Naive thymus-derived CD4-positive, alpha-beta T cell (primary cell): ENCODE results near the gene GIMAP6. TPM values are rescaled to one million over a fixed set of nuclear protein-coding genes. Genes with fewer than 3 reads are reported as not detected.

Experiments used
- ATAC-seq: fragments of 150-1000 bp; cut with Tn5 transposase; 2 replicates; pipeline ENCODE4 v1.10.0; 2021; ENCODE audit warnings: mild to moderate bottlenecking, moderate library complexity
- CTCF ChIA-PET: fragments of 350-600 bp; sonication (Branson Sonifier 250); formaldehyde crosslinking; loops from one replicate; lab custom pipeline; 2021; ENCODE audit warnings: antibody characterized with exemption; lab: Charles Lee
- POLR2A ChIA-PET: fragments of 350-600 bp; sonication (Branson Sonifier 250); formaldehyde crosslinking; loops from one replicate; lab custom pipeline; 2021; ENCODE audit warnings: antibody characterized with exemption, inconsistent platforms; lab: Charles Lee
- DNase-seq, 9 donors: peaks; one replicate each; pipeline versions ENCODE4 v3.0.0 to v3.0.0-alpha.2; 2020 to 2022; ENCODE audit warnings: mixed read lengths in 1 of 9
- H3K27ac ChIP-seq: one replicate; pipeline ENCODE4 v1.7.0; 2013; ENCODE audit warnings: mild to moderate bottlenecking, low read depth, low read length, moderate library complexity
- H3K27me3 ChIP-seq, 2 donors: one replicate each; pipeline ENCODE4 v1.7.0; 2013; ENCODE audit warnings: low read length in 2 of 2, mild to moderate bottlenecking in 2 of 2, moderate library complexity in 2 of 2; ENCODE audit not compliant: control insufficient read depth in 2 of 2, insufficient read depth in 2 of 2
- H3K36me3 ChIP-seq, 3 experiments: 1 replicate in 2 of 3; 2 replicates in 1 of 3; pipeline ENCODE4 v1.7.0; 2013; ENCODE audit warnings: low read length in 3 of 3, mild to moderate bottlenecking in 3 of 3, moderate library complexity in 1 of 3; ENCODE audit not compliant: insufficient read depth in 3 of 3, control insufficient read depth in 2 of 3
- H3K4me1 ChIP-seq, 2 donors: one replicate each; pipeline ENCODE4 v1.7.0; 2013; ENCODE audit warnings: low read length in 2 of 2, mild to moderate bottlenecking in 2 of 2, moderate library complexity in 1 of 2; ENCODE audit not compliant: control insufficient read depth in 2 of 2, insufficient read depth in 2 of 2
- H3K4me3 ChIP-seq: 2 replicates; pipeline ENCODE4 v1.7.0; 2013; ENCODE audit warnings: mild to moderate bottlenecking, low read length
- H3K9me3 ChIP-seq, 3 experiments: 1 replicate in 2 of 3; 2 replicates in 1 of 3; pipeline ENCODE4 v1.7.0; 2013; ENCODE audit warnings: low read length in 3 of 3; ENCODE audit not compliant: control insufficient read depth in 2 of 3
- H3K27ac Mint-ChIP-seq, 9 donors: one replicate each; pipeline ENCODE4 v1.8.0; 2020 to 2022; ENCODE audit warnings: mixed read lengths in 9 of 9, mild to moderate bottlenecking in 8 of 9, moderate library complexity in 5 of 9, inconsistent platforms in 2 of 9
- H3K27me3 Mint-ChIP-seq, 5 donors: one replicate each; pipeline ENCODE4 v1.8.0; 2021 to 2022; ENCODE audit warnings: mixed read lengths in 5 of 5, mild to moderate bottlenecking in 1 of 5
- H3K36me3 Mint-ChIP-seq, 5 donors: one replicate each; pipeline ENCODE4 v1.8.0; 2020 to 2022; ENCODE audit warnings: mixed read lengths in 5 of 5, mild to moderate bottlenecking in 3 of 5, inconsistent platforms in 1 of 5
- H3K4me1 Mint-ChIP-seq, 7 donors: one replicate each; pipeline ENCODE4 v1.8.0; 2020 to 2022; ENCODE audit warnings: mixed read lengths in 7 of 7, mild to moderate bottlenecking in 3 of 7, inconsistent platforms in 1 of 7
- H3K4me3 Mint-ChIP-seq, 10 donors: one replicate each; pipeline ENCODE4 v1.8.0; 2020 to 2022; ENCODE audit warnings: mild to moderate bottlenecking in 10 of 10, mixed read lengths in 10 of 10, moderate library complexity in 6 of 10, inconsistent platforms in 2 of 10
- H3K9me3 Mint-ChIP-seq, 11 donors: one replicate each; pipeline ENCODE4 v1.8.0; 2020 to 2022; ENCODE audit warnings: mixed read lengths in 11 of 11, mild to moderate bottlenecking in 4 of 11, inconsistent platforms in 1 of 11, moderate library complexity in 1 of 11
- intact Hi-C, 2 donors: fragments of 100-400 bp; cut with micrococcal nuclease; formaldehyde crosslinking; loops; one replicate each; pipeline ENCODE4 v1.15.1; 2023
- polyA plus RNA-seq, 2 donors: library from polyadenylated mRNA; unstranded; fragments of 300-500 nt; fragmentation: Illumina TruSeq; gene quantifications; one replicate each; pipeline ENCODE4 v1.2.3, GENCODE V29; 2021
- total RNA-seq, 6 experiments: library from RNA in 5 of 6; stranded (reverse) in 5 of 6; gene quantifications; 1 replicate in 5 of 6; 2 replicates in 1 of 6; pipeline ENCODE4 v1.2.3 and lab custom pipeline; 2021 to 2026

GIMAP6 gene
- total and polyA plus RNA-seq, 7 experiments from 2014 or later = 40.3 to 188 (median 152) TPM

GRCh38 chr7:150657526-150657925 is 25.3 kb upstream of the GIMAP6 start:
- no peaks in the 10 kb centered on the region for H3K27me3 Mint-ChIP-seq
- Histone ChIP-seq H3K9me3 (peaks cover 0 to 12% (median 9%) of the 10 kb centered on the region in 3 experiments), H3K4me1 (peaks cover 16 to 17% of the 10 kb centered on the region in 2 donors), H3K27me3 (no peaks in the 10 kb centered on the region), H3K4me3 (no peak overlapping the region), H3K36me3 (no peaks in the 10 kb centered on the region), H3K27ac (no peak overlapping the region)
- peaks cover 22 to 57% (median 42%) of the 10 kb centered on the region in 7 donors for H3K4me1 Mint-ChIP-seq
- POLR2A ChIA-PET = interaction anchor here (0.6 to 2.8 kb wide), 12 partner anchors 9 to 143 kb away, joined by 3 to 17 read pairs (median 4); partner anchors contain the start of genes GIMAP1 and GIMAP7
- peaks cover 0 to 82% (median 26%) of the 10 kb centered on the region in 11 donors for H3K9me3 Mint-ChIP-seq
- no peak overlapping the region for H3K4me3 Mint-ChIP-seq
- peak overlapping the region in 3 of 9 donors; percentile 6 to 78 (median 20) for H3K27ac Mint-ChIP-seq
- CTCF ChIA-PET = no interaction called here
- intact Hi-C loops = no loop called here
- no peak for DNase-seq
- peaks cover 18 to 72% (median 31%) of the 10 kb centered on the region in 5 donors for H3K36me3 Mint-ChIP-seq
- no peak for ATAC-seq

GRCh38 chr7:150656047-150656446 is 23.9 kb upstream of the GIMAP6 start:
- Histone ChIP-seq H3K9me3 (peaks cover 0 to 12% (median 11%) of the 10 kb centered on the region in 3 experiments), H3K27me3 (no peaks in the 10 kb centered on the region), H3K4me1 (peaks cover 2 to 3% of the 10 kb centered on the region in 2 donors), H3K27ac (no peak overlapping the region), H3K36me3 (no peaks in the 10 kb centered on the region), H3K4me3 (no peak overlapping the region)
- H3K9me3 Mint-ChIP-seq = peaks cover 8 to 97% (median 39%) of the 10 kb centered on the region in 11 donors
- CTCF ChIA-PET = no interaction called here
- H3K4me3 Mint-ChIP-seq = no peak overlapping the region
- H3K36me3 Mint-ChIP-seq = peaks cover 28 to 76% (median 40%) of the 10 kb centered on the region in 5 donors
- no peak overlapping the region for H3K27ac Mint-ChIP-seq
- H3K27me3 Mint-ChIP-seq = no peaks in the 10 kb centered on the region
- POLR2A ChIA-PET = interaction anchor here (0.6 to 2.8 kb wide), 4 partner anchors 8 to 119 kb away, joined by 3 to 17 read pairs (median 10); partner anchors contain the start of gene GIMAP1
- ATAC-seq = no peak
- peaks cover 13 to 52% (median 34%) of the 10 kb centered on the region in 7 donors for H3K4me1 Mint-ChIP-seq
- intact Hi-C loops = no loop called here
- no peak for DNase-seq

- peaks cover 26 to 76% (median 41%) of the 10 kb centered on the region in 5 donors for H3K36me3 Mint-ChIP-seq
- peaks cover 8 to 49% (median 37%) of the 10 kb centered on the region in 7 donors for H3K4me1 Mint-ChIP-seq
- no peak for DNase-seq
- Histone ChIP-seq H3K27ac (no peak overlapping the region), H3K27me3 (no peaks in the 10 kb centered on the region), H3K4me3 (no peak overlapping the region), H3K4me1 (no peaks in the 10 kb centered on the region), H3K36me3 (no peaks in the 10 kb centered on the region), H3K9me3 (peaks cover 0 to 12% (median 11%) of the 10 kb centered on the region in 3 experiments)
- POLR2A ChIA-PET = interaction anchor here (0.9 to 1.1 kb wide), 3 partner anchors 21 to 203 kb away, joined by 3 read pairs; no protein-coding TSS in a partner anchor
- ATAC-seq = no peak
- CTCF ChIA-PET = no interaction called here
- peak overlapping the region in 2 of 9 donors; percentile 29 to 75 for H3K27ac Mint-ChIP-seq
- H3K9me3 Mint-ChIP-seq = peaks cover 8 to 98% (median 46%) of the 10 kb centered on the region in 11 donors
- intact Hi-C loops = loop anchor here in 1 of 2 donors (1.0 kb wide), 1 partner anchor 9 kb away; no protein-coding TSS in a partner anchor
- no peak overlapping the region for H3K4me3 Mint-ChIP-seq
- H3K27me3 Mint-ChIP-seq = no peaks in the 10 kb centered on the region
Observed at GRCh38 chr7:150654692-150655091, 22.5 kb upstream of the GIMAP6 start.

GRCh38 chr7:150649080-150649385 is 16.8 kb upstream of the GIMAP6 start:
- Histone ChIP-seq H3K9me3 (peaks cover 0 to 2% (median 0%) of the 10 kb centered on the region in 3 experiments), H3K4me1 (peaks cover 22 to 40% of the 10 kb centered on the region in 2 donors), H3K4me3 (no peak overlapping the region), H3K27ac (peak overlapping the region; percentile 33), H3K36me3 (no peaks in the 10 kb centered on the region), H3K27me3 (no peaks in the 10 kb centered on the region)
- CTCF ChIA-PET = interaction anchor here (1.1 kb wide), 1 partner anchor 135 kb away, joined by 3 read pairs; no protein-coding TSS in a partner anchor
- peak overlapping the region; percentile 66 to 94 (median 88) for H3K27ac Mint-ChIP-seq
- H3K36me3 Mint-ChIP-seq = peaks cover 27 to 73% (median 43%) of the 10 kb centered on the region in 5 donors
- intact Hi-C loops = loop anchor here (2.0 kb wide), 2 partner anchors 14 to 20 kb away; no protein-coding TSS in a partner anchor
- no peak for DNase-seq
- POLR2A ChIA-PET = interaction anchor here (0.7 to 5.7 kb wide), 16 partner anchors 8 to 128 kb away, joined by 3 to 29 read pairs (median 4); partner anchors contain the start of genes GIMAP1, GIMAP2 and GIMAP6
- H3K4me3 Mint-ChIP-seq = peak overlapping the region in 7 of 10 donors; percentile 25 to 82 (median 47)
- peaks cover 8 to 93% (median 42%) of the 10 kb centered on the region in 11 donors for H3K9me3 Mint-ChIP-seq
- H3K27me3 Mint-ChIP-seq = no peaks in the 10 kb centered on the region
- H3K4me1 Mint-ChIP-seq = peaks cover 31 to 84% (median 77%) of the 10 kb centered on the region in 7 donors
- ATAC-seq = no peak

GRCh38 chr7:150648353-150649079 is 16.3 kb upstream of the GIMAP6 start:
- Histone ChIP-seq H3K36me3 (no peaks in the 10 kb centered on the region), H3K27ac (peak overlapping the region; percentile 46), H3K9me3 (peaks cover 0 to 2% (median 0%) of the 10 kb centered on the region in 3 experiments), H3K27me3 (no peaks in the 10 kb centered on the region), H3K4me3 (no peak overlapping the region), H3K4me1 (peaks cover 22 to 45% of the 10 kb centered on the region in 2 donors)
- Mint-ChIP-seq H3K9me3 (peaks cover 8 to 93% (median 47%) of the 10 kb centered on the region in 11 donors), H3K27me3 (no peaks in the 10 kb centered on the region), H3K36me3 (peaks cover 27 to 73% (median 43%) of the 10 kb centered on the region in 5 donors), H3K4me1 (peaks cover 26 to 84% (median 77%) of the 10 kb centered on the region in 7 donors), H3K4me3 (peak overlapping the region; percentile 36 to 82 (median 54)), H3K27ac (peak overlapping the region; percentile 66 to 94 (median 88))
- intact Hi-C loops = loop anchor here (2.0 kb wide), 2 partner anchors 14 to 20 kb away; no protein-coding TSS in a partner anchor
- ATAC-seq = peak; percentile 78
- CTCF ChIA-PET = interaction anchor here (0.9 to 1.1 kb wide), 4 partner anchors 12 to 135 kb away, joined by 3 to 5 read pairs (median 4); no protein-coding TSS in a partner anchor
- POLR2A ChIA-PET = interaction anchor here (0.5 to 5.7 kb wide), 20 partner anchors 8 to 203 kb away, joined by 3 to 29 read pairs (median 4); partner anchors contain the start of genes GIMAP1, GIMAP2 and GIMAP6
- peak in 5 of 9 donors; percentile 30 to 63 (median 41) for DNase-seq
